Activated naive CD4-positive, alpha-beta T cell treated with anti-CD3 and anti-CD28 coated beads, Interleukin-2, amount 50 U/mL, for 72 hours (primary cell): ENCODE measurements around the gene KCNMA1. TPM values are rescaled to one million over a fixed set of nuclear protein-coding genes. Genes with fewer than 3 reads are reported as not detected.

Experiments
- ATAC-seq, 2 donors: fragments of 150-1000 bp; cut with Tn5 transposase; 2 replicates each; pipeline ENCODE4 v1.10.0; 2021; ENCODE audit warnings: mild to moderate bottlenecking in 2 of 2, moderate library complexity in 2 of 2
- DNase-seq, 2 donors: peaks; one replicate each; pipeline ENCODE4 v3.0.0; 2021 to 2022; ENCODE audit warnings: low spot score in 2 of 2
- H3K27ac Mint-ChIP-seq, 2 donors: one replicate each; pipeline ENCODE4 v1.8.0; 2022; ENCODE audit warnings: mild to moderate bottlenecking in 2 of 2, mixed read lengths in 2 of 2
- H3K36me3 Mint-ChIP-seq, 2 donors: one replicate each; pipeline ENCODE4 v1.8.0; 2022; ENCODE audit warnings: mixed read lengths in 2 of 2
- H3K9me3 Mint-ChIP-seq, 2 donors: one replicate each; pipeline ENCODE4 v1.8.0; 2022; ENCODE audit warnings: mixed read lengths in 2 of 2
- total RNA-seq, 2 donors: library from RNA; stranded (reverse); gene quantifications; one replicate each; pipeline ENCODE4 v1.2.3, GENCODE V29; 2022

The KCNMA1 gene
- total RNA-seq, 2 donors from 2014 or later, result not detected

GRCh38 chr10:76946270-76946669, 691.3 kb downstream of the KCNMA1 start:
- ATAC-seq (no peak), DNase-seq (no peak)
- Mint-ChIP-seq H3K36me3 (no peaks in the 10 kb centered on the region), H3K9me3 (no peaks in the 10 kb centered on the region), H3K27ac (no peak overlapping the region)

DNA sequence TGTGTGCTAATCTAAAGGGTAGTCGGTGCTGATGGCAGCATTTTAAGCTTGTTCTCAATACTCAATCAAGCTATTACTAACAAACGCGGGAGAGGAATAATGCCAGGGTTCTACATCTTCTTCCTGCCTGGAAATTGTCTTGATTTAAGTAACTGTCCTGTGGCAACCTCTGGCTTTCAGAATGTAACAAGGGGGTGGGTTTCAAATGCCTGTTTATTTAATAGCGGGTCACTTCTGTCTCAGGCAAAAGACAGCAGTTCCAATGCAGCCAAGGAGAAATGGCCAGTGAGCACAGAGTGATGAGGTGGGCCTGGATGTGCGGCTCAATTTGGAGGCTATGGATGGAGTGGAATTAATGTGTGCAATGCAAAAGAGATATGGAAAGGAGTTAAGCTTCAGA, 692.4 kb downstream of the KCNMA1 start:
- Mint-ChIP-seq H3K9me3 (no peaks in the 10 kb centered on the region), H3K27ac (no peak overlapping the region), H3K36me3 (no peaks in the 10 kb centered on the region)
- DNase-seq (no peak), ATAC-seq (no peak)

DNA sequence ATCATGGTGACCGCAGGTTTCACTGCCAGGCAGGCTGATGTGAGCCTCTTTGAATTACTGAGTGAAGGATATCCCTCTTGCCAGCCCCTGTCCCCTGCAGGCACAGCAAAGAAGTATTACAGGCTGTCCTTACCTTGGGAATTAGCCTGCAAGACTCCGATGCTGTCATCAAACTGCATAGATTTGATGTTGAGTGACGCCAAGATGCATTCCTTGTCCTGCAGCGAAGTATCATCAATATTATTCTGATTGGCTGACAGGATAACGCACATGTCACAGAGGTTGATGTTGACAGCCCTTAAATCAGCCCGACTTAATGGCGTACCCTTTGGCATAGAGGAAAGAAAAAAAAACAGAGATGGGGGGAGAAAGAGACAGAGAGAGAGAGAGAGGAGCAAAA, 693.0 kb downstream of the KCNMA1 start:
- DNase-seq, result no peak
- Mint-ChIP-seq H3K36me3 (no peaks in the 10 kb centered on the region), H3K9me3 (peaks cover under 1 to 1% of the 10 kb centered on the region in 2 donors), H3K27ac (no peak overlapping the region)
- ATAC-seq, result no peak

GRCh38 chr10:76942628-76943416, 694.8 kb downstream of the KCNMA1 start:
- no peaks in the 10 kb centered on the region for H3K36me3 Mint-ChIP-seq
- no peak overlapping the region for H3K27ac Mint-ChIP-seq
- DNase-seq (no peak), ATAC-seq (no peak)
- peaks cover 5 to 10% of the 10 kb centered on the region in 2 donors for H3K9me3 Mint-ChIP-seq

DNA sequence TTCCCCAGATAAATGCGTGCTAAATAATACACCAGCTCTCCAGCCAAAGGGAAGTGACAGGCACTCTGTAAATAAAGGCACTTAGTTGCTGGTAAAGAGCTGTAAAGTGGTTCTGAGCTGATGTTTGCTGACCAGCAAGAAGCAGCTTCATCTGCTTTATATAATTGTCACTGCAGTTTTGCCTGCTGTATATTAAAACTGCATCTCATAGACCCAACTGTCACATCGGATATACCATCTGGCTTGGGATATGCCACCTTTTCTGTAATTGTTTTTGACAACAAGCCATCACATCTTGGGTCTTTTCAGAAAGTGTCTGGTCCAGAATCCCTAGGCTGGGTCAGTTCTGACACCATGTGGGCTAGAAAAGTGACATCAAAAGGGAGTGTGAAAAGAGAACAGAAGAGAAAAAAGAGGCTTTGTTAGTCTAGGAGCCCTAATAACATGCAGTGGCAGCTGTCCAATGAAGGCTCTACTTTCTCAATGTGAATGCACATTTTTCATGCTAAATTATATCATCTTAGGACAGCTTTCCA, 697.6 kb downstream of the KCNMA1 start:
- H3K9me3 Mint-ChIP-seq, result peaks cover 5 to 10% of the 10 kb centered on the region in 2 donors
- ATAC-seq, result no peak
- H3K36me3 Mint-ChIP-seq, result no peaks in the 10 kb centered on the region
- DNase-seq, result no peak
- H3K27ac Mint-ChIP-seq, result no peak overlapping the region

- H3K36me3 Mint-ChIP-seq, result no peaks in the 10 kb centered on the region
- ATAC-seq, result no peak
- DNase-seq, result no peak
- no peak overlapping the region for H3K27ac Mint-ChIP-seq
- H3K9me3 Mint-ChIP-seq, result peaks cover 5 to 10% of the 10 kb centered on the region in 2 donors
These were observed 700.4 kb downstream of the KCNMA1 start for GRCh38 chr10:76937181-76937600.

DNA sequence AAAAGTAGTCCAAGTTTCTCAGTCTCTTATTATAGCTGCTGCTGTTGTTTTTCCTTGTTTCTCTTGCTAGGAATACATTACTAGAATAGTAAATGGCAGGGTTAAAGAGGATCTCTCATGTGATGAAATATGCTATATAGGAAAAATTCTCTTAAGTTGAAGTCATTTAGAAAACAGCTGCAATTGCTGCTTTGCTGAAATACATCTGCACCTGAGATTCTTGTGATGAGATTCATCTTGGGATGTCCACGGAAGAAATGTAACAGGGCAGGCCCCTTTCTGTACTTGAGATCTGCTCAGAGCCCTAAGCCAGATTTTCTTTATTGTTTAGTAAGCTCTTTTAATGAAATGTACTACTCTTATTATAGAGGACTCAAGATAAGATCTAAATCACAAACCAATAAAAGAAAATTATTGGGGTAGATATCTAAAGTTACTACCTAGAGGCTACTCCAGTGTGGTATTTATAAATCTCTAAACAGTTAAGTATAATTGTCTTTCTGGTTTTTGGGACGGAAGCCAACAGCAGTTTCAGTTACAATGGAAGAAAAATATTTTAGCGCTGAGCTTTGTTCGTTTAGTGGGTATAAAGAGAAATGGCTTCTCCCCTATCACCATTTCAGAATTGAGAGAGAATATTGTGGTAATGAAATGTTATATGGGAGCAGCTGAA, 701.5 kb downstream of the KCNMA1 start:
- DNase-seq (no peak), ATAC-seq (no peak)
- Mint-ChIP-seq H3K36me3 (no peaks in the 10 kb centered on the region), H3K9me3 (peaks cover 5 to 10% of the 10 kb centered on the region in 2 donors), H3K27ac (no peak overlapping the region)

DNA sequence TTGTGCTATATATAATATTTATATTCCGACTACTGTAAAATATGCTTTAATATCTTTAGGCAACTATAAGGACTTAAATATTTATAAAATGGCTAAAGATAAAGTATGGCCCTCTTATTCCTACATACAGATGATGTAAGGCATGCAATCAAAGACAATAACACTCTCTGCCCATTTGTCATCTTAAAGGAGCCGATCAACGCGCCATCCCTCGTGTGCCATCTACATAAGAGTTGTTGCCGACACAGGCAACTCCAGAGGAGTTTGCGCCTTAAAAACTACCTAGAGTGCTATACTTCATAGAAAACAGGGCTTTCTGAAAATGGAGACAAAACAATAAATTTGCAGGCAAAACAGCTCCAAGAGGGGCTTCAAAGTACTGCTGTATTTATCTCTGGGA, 709.0 kb downstream of the KCNMA1 start:
- Mint-ChIP-seq H3K9me3 (no peaks in the 10 kb centered on the region), H3K27ac (no peak overlapping the region), H3K36me3 (peaks cover 0 to 6% of the 10 kb centered on the region in 2 donors)
- DNase-seq (no peak), ATAC-seq (no peak)

GRCh38 chr10:76925636-76926405, 711.8 kb downstream of the KCNMA1 start:
- H3K36me3 Mint-ChIP-seq, result peaks cover 0 to 6% of the 10 kb centered on the region in 2 donors
- DNase-seq, result no peak
- H3K27ac Mint-ChIP-seq, result no peak overlapping the region
- no peaks in the 10 kb centered on the region for H3K9me3 Mint-ChIP-seq
- ATAC-seq, result no peak

- no peak for DNase-seq
- Mint-ChIP-seq H3K9me3 (peaks cover 0 to 4% of the 10 kb centered on the region in 2 donors), H3K36me3 (no peaks in the 10 kb centered on the region), H3K27ac (no peak overlapping the region)
- ATAC-seq, result no peak
These were observed 714.9 kb downstream of the KCNMA1 start for GRCh38 chr10:76922666-76923065.

GRCh38 chr10:76921383-76922010, 716.1 kb downstream of the KCNMA1 start:
- no peak overlapping the region for H3K27ac Mint-ChIP-seq
- peaks cover 0 to 4% of the 10 kb centered on the region in 2 donors for H3K9me3 Mint-ChIP-seq
- H3K36me3 Mint-ChIP-seq, result no peaks in the 10 kb centered on the region
- ATAC-seq, result no peak
- DNase-seq, result no peak

GRCh38 chr10:76920581-76920980, 717.0 kb downstream of the KCNMA1 start:
- H3K36me3 Mint-ChIP-seq, result no peaks in the 10 kb centered on the region
- ATAC-seq (no peak), DNase-seq (no peak)
- H3K27ac Mint-ChIP-seq, result no peak overlapping the region
- H3K9me3 Mint-ChIP-seq, result peaks cover 0 to 4% of the 10 kb centered on the region in 2 donors

- no peak for DNase-seq
- Mint-ChIP-seq H3K36me3 (no peaks in the 10 kb centered on the region), H3K9me3 (peaks cover 0 to 4% of the 10 kb centered on the region in 2 donors), H3K27ac (no peak overlapping the region)
- no peak for ATAC-seq
These were observed 719.5 kb downstream of the KCNMA1 start for GRCh38 chr10:76918106-76918505.

GRCh38 chr10:76917071-76917470, 720.5 kb downstream of the KCNMA1 start:
- Mint-ChIP-seq H3K27ac (no peak overlapping the region), H3K9me3 (peaks cover 0 to 4% of the 10 kb centered on the region in 2 donors), H3K36me3 (no peaks in the 10 kb centered on the region)
- no peak for DNase-seq
- ATAC-seq, result no peak

- no peaks in the 10 kb centered on the region for H3K36me3 Mint-ChIP-seq
These were observed 721.1 kb downstream of the KCNMA1 start for GRCh38 chr10:76916536-76916935.

GRCh38 chr10:76915316-76915715, 722.3 kb downstream of the KCNMA1 start:
- ATAC-seq, result no peak
- Mint-ChIP-seq H3K36me3 (no peaks in the 10 kb centered on the region), H3K9me3 (peaks cover 0 to 4% of the 10 kb centered on the region in 2 donors), H3K27ac (no peak overlapping the region)
- DNase-seq, result no peak

More at GRCh38 chr10:76916536-76916935, 721.1 kb downstream of the KCNMA1 start:
- DNase-seq (no peak), ATAC-seq (no peak)
- H3K9me3 Mint-ChIP-seq, result peaks cover 0 to 4% of the 10 kb centered on the region in 2 donors
- no peak overlapping the region for H3K27ac Mint-ChIP-seq
